WI38 (cell line): ENCODE measurements around the gene MDFIC.
A peak's percentile ranks its signal among the peaks of the same experiment; 100 is the strongest.

Experiments used
- H3K4me3 ChIP-seq: 2 replicates; pipeline ENCODE4 v1.5.1; 2011; ENCODE audit warnings: low read depth, mild to moderate bottlenecking, control low read depth, low read length
- TF ChIP-seq, protein P1 (sequence below): IDR thresholded peaks from 2 replicates; pipeline ENCODE4 v1.5.1; 2012; ENCODE audit warnings: low read depth, mild to moderate bottlenecking, control low read depth, low read length

MDFIC gene

DNA sequence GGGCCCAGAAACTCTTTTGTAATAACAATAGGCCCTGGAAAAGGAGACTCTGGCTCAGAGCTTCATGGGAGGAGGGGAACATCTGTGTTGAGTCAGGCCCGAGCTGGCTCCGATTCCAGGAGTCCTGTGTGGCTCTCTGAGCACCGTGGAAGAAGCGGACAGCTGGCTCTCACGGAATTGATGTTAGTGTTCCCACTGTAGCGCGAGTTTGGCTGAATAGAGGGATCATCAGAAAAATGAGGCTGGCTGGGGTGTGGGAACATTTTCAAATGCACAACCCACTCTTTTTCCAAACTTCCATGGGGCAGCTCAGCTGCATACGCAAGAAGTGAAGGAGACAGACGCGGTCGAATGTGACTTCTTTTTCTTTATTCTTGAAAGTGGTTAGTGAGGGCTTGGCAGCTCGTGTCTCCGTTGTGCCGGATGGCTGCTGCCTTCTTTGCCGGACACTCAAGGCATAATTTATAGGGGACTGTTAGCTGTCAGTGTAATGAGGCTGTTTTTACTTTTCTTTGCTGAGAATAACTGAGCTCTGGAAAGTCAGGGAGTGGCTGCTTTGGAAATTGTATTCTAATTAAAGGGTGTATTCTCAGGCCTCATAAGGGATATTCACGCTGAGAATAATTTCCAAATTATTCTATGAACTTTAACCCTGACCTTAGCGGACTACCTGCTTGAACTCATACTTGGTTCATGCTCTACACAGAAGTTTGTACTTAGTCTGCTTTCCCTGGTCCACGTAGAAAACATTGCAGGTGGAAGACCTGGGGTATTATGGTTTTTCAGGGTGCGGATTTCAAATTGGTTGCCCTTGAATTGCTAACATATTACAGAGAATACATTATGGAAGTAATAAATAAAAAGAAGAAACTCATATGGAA is 23.1 kb downstream of the MDFIC start:
- TF ChIP-seq, protein P1, sequence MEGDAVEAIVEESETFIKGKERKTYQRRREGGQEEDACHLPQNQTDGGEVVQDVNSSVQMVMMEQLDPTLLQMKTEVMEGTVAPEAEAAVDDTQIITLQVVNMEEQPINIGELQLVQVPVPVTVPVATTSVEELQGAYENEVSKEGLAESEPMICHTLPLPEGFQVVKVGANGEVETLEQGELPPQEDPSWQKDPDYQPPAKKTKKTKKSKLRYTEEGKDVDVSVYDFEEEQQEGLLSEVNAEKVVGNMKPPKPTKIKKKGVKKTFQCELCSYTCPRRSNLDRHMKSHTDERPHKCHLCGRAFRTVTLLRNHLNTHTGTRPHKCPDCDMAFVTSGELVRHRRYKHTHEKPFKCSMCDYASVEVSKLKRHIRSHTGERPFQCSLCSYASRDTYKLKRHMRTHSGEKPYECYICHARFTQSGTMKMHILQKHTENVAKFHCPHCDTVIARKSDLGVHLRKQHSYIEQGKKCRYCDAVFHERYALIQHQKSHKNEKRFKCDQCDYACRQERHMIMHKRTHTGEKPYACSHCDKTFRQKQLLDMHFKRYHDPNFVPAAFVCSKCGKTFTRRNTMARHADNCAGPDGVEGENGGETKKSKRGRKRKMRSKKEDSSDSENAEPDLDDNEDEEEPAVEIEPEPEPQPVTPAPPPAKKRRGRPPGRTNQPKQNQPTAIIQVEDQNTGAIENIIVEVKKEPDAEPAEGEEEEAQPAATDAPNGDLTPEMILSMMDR, result no peak
- H3K4me3 ChIP-seq, result peak overlapping the region; percentile 45

DNA sequence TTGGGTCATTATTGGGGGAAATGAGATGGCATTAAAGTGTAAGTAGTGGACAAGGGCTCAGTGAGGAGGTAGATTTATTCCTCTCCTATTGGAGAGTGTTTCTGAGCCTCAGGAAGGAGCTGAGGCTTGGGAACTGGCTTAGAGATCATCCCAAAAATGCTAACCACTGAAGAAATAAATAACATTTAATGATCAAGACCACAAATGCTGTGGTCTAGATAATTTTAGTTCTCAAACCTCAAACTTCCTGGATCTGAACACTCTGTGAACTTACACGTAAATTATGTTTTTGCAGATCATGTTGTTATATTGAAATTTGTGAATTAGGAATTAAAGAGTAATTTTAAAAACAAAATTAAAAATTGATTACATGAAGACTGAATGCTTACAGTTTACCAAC is 27.3 kb downstream of the MDFIC start:
- TF ChIP-seq, protein P1, result no peak

DNA sequence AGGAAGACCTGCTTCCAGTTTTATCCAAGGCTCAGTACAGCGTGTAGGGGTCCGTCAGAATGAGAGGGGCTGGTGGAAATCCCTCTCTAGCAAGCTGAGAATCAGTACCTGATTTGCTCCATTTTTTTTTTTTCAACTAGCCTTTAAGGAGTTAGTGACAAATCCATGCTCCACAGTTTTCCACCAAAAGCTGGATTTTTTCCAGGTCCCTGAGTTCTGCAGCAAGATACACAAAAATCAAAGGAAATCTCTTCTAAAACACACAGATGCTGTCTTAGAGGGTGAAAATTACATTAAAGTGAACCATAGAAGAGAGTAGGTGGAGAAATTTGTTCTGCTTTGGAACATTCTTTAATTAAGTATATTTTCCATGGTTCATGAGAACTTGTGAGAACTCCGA is 30.4 kb downstream of the MDFIC start:
- H3K4me3 ChIP-seq, result no peak overlapping the region
- TF ChIP-seq, protein P1, result no peak

More for the DNA sequence above, 27.3 kb downstream of the MDFIC start:
- H3K4me3 ChIP-seq, result no peak overlapping the region

DNA sequence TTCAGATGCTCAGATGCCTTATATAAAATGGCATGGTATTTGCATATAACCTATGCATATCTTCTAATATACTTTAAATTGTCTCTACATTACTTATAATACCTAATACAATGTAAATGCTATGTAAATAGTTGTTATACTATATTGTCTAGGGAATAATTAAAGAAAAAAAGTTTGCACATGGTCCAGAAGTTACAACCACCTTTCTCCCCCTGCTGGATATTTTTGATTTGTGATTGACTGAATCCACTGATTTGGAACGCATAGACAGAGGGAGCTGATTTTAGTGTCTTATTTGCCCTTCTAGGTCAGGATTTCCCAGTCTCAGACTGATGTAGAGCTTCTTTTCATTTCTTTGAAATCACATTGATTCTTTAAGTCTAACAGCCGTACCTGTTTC is 31.8 kb downstream of the MDFIC start:
- TF ChIP-seq, protein P1, result no peak
- no peak overlapping the region for H3K4me3 ChIP-seq

DNA sequence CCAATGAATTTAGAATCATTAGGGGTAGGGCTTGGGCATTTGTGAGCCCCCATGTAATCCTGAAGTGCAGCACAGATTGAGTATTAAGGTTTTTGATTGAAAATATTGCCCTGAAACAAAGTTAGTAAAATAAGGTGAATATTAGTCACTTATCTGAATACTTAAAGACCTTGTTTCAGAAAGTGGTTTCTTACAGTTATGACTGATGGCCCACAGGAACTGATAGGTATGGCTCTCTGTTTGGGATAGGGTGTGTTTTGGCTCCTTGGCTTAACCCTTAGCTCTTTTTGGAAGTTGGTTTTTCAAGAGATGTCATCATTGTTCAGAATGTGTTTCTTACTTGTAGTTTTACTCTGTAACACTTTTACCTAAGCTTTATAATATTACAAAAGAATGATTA is 34.8 kb downstream of the MDFIC start:
- TF ChIP-seq, protein P1, result no peak
- H3K4me3 ChIP-seq, result no peak overlapping the region

DNA sequence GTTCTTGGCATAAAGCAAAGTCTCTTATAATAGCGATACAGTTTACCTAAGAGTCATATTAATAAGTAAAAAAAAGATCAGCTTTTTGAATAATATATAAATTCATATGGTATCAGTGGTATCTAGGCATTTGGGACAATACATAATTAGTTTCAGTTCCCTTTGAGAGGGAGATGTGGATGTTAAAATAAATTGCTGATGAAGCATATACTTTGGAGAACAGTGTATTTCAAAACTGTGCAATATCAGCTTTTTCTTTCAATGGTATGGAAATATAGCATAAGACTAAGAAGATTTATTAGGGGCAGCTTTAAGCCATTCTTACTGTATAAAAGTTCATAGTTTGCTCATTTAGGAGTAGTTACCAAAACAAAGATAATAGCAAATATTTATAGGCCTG is 35.5 kb downstream of the MDFIC start:
- no peak overlapping the region for H3K4me3 ChIP-seq
- TF ChIP-seq, protein P1, result no peak

DNA sequence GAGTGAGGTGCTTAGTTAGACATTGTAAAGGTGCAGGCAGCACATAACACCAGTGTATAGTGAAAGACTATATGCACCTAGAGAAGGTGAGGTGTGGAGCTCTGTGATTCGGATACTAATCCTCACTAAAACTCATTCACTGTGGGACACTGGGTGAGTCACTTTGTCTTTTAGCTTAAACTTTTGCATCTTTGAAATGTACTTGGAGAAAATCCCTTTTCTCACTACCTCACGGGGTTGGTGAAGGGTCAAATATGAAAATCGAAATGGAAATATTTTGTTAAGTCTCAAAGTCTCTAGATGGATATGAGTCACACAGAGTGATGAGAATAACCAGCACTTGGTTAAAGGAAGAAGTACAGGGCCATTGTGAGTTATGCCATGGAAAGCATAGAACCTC is 38.0 kb downstream of the MDFIC start:
- TF ChIP-seq, protein P1, result no peak
- H3K4me3 ChIP-seq, result no peak overlapping the region
